PFSK-1 (cell line): ENCODE measurements around the gene LOXHD1.

Experiments used
- FOXP2 ChIP-seq: optimal IDR thresholded peaks from 2 replicates; pipeline ENCODE3; 2011; ENCODE audit warnings: borderline replicate concordance, control low read depth, inconsistent platforms; ENCODE audit not compliant: insufficient read depth; ENCODE audit errors: extremely low read length, extremely low read depth
- POLR2AphosphoS5 ChIP-seq: IDR thresholded peaks from 2 replicates; pipeline ENCODE4 v1.6.1; 2012; ENCODE audit warnings: low read depth, mild to moderate bottlenecking, control low read depth, low read length, moderate library complexity
- SIN3A ChIP-seq: IDR thresholded peaks from 2 replicates; pipeline ENCODE4 v1.6.1; 2012; ENCODE audit warnings: mild to moderate bottlenecking, low read length, moderate library complexity, borderline replicate concordance; ENCODE audit not compliant: insufficient read depth
- TAF1 ChIP-seq: IDR thresholded peaks from 2 replicates; pipeline ENCODE4 v1.6.1; 2012; ENCODE audit warnings: low read length, control low read depth, borderline replicate concordance; ENCODE audit not compliant: insufficient read depth
- TF ChIP-seq, protein P1 (sequence below), 2 experiments: IDR thresholded peaks; 2 replicates each; pipeline versions ENCODE4 v1.6.1 to v1.8.0; 2011 to 2012; ENCODE audit warnings: low read depth in 2 of 2, low read length in 2 of 2, control low read depth in 1 of 2, inconsistent platforms in 1 of 2, mild to moderate bottlenecking in 1 of 2, moderate library complexity in 1 of 2; ENCODE audit not compliant: insufficient read depth in 1 of 2

LOXHD1 gene

DNA sequence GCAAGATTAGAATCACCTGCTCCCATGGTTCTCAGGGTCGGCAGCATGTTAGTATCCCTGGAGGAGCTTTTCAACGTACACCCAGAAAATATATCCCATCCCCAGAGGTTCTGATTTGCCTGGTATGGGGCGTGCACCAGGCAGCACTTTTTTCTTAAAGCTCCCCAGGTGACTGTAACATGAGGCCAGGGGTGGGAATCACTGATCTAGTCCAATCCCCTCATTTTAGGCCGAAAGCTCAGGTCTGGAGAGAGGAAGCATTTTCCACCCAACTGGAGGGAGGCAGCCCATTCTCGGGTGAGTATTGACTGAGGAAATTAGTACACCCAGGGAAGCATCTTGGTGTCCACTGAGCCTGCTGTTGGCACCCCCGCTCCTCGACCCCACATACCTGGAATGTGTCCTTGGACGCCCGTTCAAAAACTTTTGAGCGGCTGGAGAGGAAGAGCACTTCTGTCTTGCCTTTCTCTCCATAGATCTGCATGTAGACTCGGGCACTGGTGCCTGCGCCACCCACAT is 94.3 kb downstream of the LOXHD1 start:
- no peak for TF ChIP-seq TAF1
- TF ChIP-seq, protein P1, sequence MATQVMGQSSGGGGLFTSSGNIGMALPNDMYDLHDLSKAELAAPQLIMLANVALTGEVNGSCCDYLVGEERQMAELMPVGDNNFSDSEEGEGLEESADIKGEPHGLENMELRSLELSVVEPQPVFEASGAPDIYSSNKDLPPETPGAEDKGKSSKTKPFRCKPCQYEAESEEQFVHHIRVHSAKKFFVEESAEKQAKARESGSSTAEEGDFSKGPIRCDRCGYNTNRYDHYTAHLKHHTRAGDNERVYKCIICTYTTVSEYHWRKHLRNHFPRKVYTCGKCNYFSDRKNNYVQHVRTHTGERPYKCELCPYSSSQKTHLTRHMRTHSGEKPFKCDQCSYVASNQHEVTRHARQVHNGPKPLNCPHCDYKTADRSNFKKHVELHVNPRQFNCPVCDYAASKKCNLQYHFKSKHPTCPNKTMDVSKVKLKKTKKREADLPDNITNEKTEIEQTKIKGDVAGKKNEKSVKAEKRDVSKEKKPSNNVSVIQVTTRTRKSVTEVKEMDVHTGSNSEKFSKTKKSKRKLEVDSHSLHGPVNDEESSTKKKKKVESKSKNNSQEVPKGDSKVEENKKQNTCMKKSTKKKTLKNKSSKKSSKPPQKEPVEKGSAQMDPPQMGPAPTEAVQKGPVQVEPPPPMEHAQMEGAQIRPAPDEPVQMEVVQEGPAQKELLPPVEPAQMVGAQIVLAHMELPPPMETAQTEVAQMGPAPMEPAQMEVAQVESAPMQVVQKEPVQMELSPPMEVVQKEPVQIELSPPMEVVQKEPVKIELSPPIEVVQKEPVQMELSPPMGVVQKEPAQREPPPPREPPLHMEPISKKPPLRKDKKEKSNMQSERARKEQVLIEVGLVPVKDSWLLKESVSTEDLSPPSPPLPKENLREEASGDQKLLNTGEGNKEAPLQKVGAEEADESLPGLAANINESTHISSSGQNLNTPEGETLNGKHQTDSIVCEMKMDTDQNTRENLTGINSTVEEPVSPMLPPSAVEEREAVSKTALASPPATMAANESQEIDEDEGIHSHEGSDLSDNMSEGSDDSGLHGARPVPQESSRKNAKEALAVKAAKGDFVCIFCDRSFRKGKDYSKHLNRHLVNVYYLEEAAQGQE (IDR thresholded peaks at IDR 0.05; ENCODE audit: insufficient read depth in 1 of 2, low read depth in 2 of 2, low read length in 2 of 2), result no peak
- no peak for TF ChIP-seq FOXP2
- TF ChIP-seq POLR2AphosphoS5, result no peak
- no peak for TF ChIP-seq SIN3A

DNA sequence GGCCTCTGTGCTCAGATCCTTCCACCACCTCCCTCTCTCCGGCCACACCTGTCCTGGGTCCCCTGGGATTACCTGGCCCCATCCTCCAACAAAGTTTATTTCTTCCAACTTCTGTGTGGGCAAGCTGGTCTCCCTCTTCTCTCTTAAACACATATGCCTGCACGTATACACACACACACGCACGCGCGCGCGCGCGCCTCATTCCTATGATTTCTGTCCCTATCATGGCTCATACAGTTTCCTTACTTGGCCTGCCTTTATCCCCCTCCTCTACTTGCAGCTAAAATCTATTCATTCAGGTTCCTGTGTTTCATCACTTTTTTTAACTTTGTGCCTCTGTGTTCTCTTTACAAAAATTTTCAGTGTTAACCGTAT is 96.4 kb downstream of the LOXHD1 start:
- TF ChIP-seq, protein P1 (IDR thresholded peaks at IDR 0.05; ENCODE audit: insufficient read depth in 1 of 2, low read depth in 2 of 2, low read length in 2 of 2), result no peak
- TF ChIP-seq POLR2AphosphoS5, result no peak
- TF ChIP-seq SIN3A, result no peak
- TF ChIP-seq FOXP2, result no peak
- TF ChIP-seq TAF1, result no peak

DNA sequence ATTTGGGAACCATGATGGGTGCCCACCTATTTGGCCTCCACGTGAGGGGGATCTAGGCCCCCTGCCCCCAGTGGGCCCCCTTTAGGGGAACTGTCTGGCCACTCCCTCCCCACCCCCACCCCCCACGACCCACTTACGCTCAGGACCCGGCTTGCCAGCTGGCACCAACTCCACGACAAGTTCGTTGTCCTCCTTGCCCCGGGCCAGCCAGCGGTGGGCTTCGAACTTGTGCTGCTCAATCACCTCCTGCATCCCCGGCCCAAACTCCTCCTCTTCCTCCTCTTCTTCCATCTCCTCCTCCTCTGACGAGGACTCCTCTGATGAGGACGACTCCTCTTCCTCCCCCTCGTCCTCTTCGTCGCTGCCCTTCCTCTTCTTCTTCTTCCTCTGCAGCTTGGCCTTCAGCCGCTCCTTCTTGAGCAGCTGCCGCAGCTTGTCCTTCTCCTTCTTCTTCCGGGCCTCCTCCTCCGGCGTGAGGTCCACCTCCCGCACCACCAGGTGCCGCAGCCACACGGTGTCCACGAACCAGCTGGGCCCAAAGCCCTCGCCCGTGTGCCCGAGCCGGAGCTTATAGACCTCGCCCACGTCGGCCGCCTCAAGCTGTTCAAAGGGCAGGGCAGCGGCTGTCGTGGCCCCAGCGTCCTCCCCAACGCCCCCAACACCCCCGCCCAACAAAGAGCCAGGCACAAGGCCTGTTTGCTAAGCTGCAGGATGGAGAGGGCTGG is 96.9 kb downstream of the LOXHD1 start:
- TF ChIP-seq FOXP2, result no peak
- TF ChIP-seq POLR2AphosphoS5, result no peak
- no peak for TF ChIP-seq TAF1
- TF ChIP-seq, protein P1 (IDR thresholded peaks at IDR 0.05; ENCODE audit: insufficient read depth in 1 of 2, low read depth in 2 of 2, low read length in 2 of 2), result no peak
- no peak for TF ChIP-seq SIN3A

DNA sequence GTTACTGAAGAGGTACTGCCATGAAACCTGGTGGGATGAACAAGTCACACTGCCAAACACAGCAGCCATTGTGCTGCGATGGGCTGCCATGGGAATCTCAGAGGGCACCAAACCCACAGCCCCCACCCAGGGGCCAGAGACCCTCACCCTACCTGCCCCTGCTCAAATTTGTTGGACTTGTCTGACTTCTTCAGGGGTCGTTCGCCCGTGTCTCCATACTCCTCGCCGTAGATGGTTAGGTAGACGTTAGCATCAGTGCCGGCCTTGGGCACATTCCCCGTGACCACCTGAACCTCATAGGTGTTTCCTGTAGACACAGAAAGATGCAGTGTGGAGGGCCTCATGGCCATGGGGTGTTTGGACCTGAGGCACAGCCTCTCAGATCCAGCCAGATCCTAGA is 97.7 kb downstream of the LOXHD1 start:
- no peak for TF ChIP-seq FOXP2
- TF ChIP-seq, protein P1 (IDR thresholded peaks at IDR 0.05; ENCODE audit: insufficient read depth in 1 of 2, low read depth in 2 of 2, low read length in 2 of 2), result no peak
- TF ChIP-seq SIN3A, result no peak
- TF ChIP-seq TAF1, result no peak
- TF ChIP-seq POLR2AphosphoS5, result no peak
